ENCODE results near the gene CMTM3.
"Not testable (repeated sequence)": the region's sequence is repeated elsewhere in the genome, so short reads cannot be mapped to it uniquely, and the experiment has no call there.

The CMTM3 gene

DNA sequence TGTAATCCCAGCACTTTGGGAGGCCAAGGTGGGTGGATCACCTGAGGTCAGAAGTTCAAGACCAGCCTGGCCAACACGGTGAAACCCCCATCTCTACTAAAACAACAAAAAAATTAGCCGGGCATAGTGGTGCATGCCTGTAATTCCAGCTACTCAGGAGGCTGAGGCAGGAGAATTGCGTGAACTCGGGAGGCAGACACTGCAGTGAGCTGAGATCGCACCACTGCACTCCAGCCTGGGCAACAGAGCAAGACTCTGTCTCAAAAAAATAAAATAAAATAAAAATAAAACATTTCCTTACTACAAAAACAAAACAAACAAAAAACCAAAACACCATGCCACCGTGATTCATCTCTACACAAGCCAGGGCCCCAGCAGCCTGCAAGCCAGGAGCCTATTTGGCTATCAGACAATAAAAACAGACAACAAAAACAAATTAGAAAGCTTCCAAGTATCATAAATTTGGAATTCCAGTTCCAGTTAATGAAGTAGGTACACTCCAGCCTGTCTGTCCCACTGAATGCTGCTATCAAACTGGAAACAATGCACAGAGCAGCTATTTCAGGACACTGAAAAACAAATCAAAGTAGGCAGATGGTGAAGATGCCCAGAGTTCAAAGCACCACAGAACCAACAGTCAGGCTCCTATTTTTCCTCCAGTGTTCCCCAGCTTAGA is 57.3 kb downstream of the CMTM3 start:
- not testable (repeated sequence) for H3K4me1 Mint-ChIP-seq (ENCODE audit: low read depth); H3K27ac Mint-ChIP-seq; H3K4me3 Mint-ChIP-seq; DNase-seq (ENCODE audit: low spot score); H3K9me3 Mint-ChIP-seq; H3K36me3 Mint-ChIP-seq (ENCODE audit: low read depth)
- peaks cover 26% of the 10 kb centered on the region for H3K27me3 Mint-ChIP-seq (ENCODE audit: low read depth)

DNA sequence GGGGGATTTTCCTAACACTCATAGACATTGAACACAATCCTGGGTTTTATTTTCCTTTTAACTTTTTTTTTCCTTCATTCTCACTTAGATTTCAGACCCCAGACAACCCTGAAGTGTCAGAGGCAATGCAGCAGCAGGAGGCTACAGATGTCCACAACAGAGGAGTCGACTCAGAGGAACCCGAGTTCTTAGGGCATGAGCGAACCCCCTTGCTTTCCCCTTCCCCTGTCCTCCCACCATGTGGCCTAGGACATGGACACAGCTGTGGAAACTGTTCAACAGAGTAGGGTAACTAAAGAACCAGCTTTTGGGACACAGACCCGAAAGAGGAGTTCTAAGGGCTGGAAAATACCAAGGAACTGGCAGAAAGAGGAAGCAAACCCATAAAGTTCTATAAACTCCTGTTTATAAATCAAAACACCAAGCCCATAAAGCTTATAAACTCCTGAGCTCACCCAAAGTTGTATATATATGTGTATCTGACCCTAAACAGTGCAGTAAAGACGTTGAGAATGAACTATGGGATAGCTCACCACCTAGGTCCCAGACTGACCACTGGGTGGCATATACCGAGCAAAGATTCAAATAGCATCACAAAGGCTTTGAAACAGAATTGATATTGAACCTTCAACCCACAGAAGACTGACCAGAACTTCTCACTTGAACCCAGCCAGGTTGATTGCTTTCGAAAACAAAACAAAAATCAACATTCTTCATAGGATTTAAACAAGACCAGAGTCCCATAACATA is 58.1 kb downstream of the CMTM3 start:
- H3K4me3 Mint-ChIP-seq, result no peak overlapping the region
- H3K36me3 Mint-ChIP-seq (ENCODE audit: low read depth), result no peaks in the 10 kb centered on the region
- H3K9me3 Mint-ChIP-seq, result no peaks in the 10 kb centered on the region
- H3K27me3 Mint-ChIP-seq (ENCODE audit: low read depth), result peaks cover 24% of the 10 kb centered on the region
- H3K4me1 Mint-ChIP-seq (ENCODE audit: low read depth), result peaks cover 2% of the 10 kb centered on the region
- no peak for DNase-seq (ENCODE audit: low spot score)
- H3K27ac Mint-ChIP-seq, result no peak overlapping the region
